ENCODE results near the gene RNF157.

Gene RNF157

DNA sequence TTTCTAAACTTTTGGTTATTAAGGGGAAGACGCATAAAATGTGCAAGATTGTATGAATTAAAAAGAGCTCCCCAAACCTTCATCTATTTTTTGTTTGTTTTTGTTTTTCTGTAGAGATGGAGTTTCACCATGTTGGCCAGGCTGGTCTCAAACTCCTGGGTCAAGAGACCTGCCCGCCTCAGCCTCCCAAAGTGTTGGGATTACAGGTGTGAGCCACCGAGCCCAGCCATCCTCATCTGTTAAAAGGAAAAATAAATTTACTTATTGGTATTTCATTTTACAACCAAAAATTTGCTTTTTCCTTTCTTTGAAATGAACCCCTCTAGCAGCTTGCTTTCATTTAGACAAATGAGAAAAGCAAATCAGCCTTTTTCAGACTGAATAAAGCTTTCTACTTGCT lies 23.2 kb downstream of the RNF157 start:
- CTCF ChIA-PET = interaction anchor here (0.7 to 2.4 kb wide), 5 partner anchors 10 to 62 kb away, joined by 3 to 10 read pairs (median 5); no protein-coding TSS in a partner anchor
- Histone ChIP-seq H3K9me3 (ENCODE audit: control insufficient read depth, insufficient read depth, low read depth, low read length) (no peaks in the 10 kb centered on the region), H3K4me3 (ENCODE audit: low read depth, low read length) (no peak overlapping the region), H3K36me3 (ENCODE audit: control insufficient read depth in 2 of 2, insufficient read depth in 1 of 2, low read length in 2 of 2) (no peaks in the 10 kb centered on the region; a peak in 1 of 3 replicates), H3K27ac (ENCODE audit: extremely low read depth, low read depth, low read length) (no peak overlapping the region), H3K4me1 (ENCODE audit: control insufficient read depth, insufficient read depth, low read length) (no peaks in the 10 kb centered on the region)
- POLR2A ChIA-PET = interaction anchor here (0.5 to 1.1 kb wide), 3 partner anchors 10 to 402 kb away, joined by 3 to 8 read pairs (median 4); no protein-coding TSS in a partner anchor
- TF ChIP-seq ZNF169 (tag by site-specific recombination; IDR thresholded peaks at IDR 0.05) (no peak), ZNF585B (tag by site-specific recombination; IDR thresholded peaks at IDR 0.05) (no peak), ZNF530 (tag by site-specific recombination; IDR thresholded peaks at IDR 0.05; ENCODE audit: low read depth) (no peak), ZNF157 (tag by site-specific recombination; IDR thresholded peaks at IDR 0.05) (no peak), HOXC10 (CRISPR knock-in tag; IDR thresholded peaks at IDR 0.05) (no peak), ZNF2 (tag by site-specific recombination; IDR thresholded peaks at IDR 0.05) (no peak), ZNF777 (tag by site-specific recombination; IDR thresholded peaks at IDR 0.05; ENCODE audit: borderline replicate concordance) (no peak), ZNF175 (tag by site-specific recombination; IDR thresholded peaks at IDR 0.05) (no peak), ZNF24 (tag by site-specific recombination; IDR thresholded peaks at IDR 0.05) (no peak), GLI2 (tag by site-specific recombination; IDR thresholded peaks at IDR 0.05; ENCODE audit: borderline replicate concordance, low read depth) (no peak), ZNF561 (tag by site-specific recombination; IDR thresholded peaks at IDR 0.05; ENCODE audit: borderline replicate concordance) (no peak), EGR2 (tag by site-specific recombination; IDR thresholded peaks at IDR 0.05; ENCODE audit: low read depth) (no peak), HOXA7 (CRISPR knock-in tag; IDR thresholded peaks at IDR 0.05; ENCODE audit: borderline replicate concordance) (no peak)
- TF ChIP-seq, protein P1, sequence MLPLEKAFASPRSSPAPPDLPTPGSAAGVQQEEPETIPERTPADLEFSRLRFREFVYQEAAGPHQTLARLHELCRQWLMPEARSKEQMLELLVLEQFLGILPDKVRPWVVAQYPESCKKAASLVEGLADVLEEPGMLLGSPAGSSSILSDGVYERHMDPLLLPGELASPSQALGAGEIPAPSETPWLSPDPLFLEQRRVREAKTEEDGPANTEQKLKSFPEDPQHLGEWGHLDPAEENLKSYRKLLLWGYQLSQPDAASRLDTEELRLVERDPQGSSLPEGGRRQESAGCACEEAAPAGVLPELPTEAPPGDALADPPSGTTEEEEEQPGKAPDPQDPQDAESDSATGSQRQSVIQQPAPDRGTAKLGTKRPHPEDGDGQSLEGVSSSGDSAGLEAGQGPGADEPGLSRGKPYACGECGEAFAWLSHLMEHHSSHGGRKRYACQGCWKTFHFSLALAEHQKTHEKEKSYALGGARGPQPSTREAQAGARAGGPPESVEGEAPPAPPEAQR (tag by site-specific recombination; IDR thresholded peaks at IDR 0.05) = no peak
- TF ChIP-seq, protein P2, sequence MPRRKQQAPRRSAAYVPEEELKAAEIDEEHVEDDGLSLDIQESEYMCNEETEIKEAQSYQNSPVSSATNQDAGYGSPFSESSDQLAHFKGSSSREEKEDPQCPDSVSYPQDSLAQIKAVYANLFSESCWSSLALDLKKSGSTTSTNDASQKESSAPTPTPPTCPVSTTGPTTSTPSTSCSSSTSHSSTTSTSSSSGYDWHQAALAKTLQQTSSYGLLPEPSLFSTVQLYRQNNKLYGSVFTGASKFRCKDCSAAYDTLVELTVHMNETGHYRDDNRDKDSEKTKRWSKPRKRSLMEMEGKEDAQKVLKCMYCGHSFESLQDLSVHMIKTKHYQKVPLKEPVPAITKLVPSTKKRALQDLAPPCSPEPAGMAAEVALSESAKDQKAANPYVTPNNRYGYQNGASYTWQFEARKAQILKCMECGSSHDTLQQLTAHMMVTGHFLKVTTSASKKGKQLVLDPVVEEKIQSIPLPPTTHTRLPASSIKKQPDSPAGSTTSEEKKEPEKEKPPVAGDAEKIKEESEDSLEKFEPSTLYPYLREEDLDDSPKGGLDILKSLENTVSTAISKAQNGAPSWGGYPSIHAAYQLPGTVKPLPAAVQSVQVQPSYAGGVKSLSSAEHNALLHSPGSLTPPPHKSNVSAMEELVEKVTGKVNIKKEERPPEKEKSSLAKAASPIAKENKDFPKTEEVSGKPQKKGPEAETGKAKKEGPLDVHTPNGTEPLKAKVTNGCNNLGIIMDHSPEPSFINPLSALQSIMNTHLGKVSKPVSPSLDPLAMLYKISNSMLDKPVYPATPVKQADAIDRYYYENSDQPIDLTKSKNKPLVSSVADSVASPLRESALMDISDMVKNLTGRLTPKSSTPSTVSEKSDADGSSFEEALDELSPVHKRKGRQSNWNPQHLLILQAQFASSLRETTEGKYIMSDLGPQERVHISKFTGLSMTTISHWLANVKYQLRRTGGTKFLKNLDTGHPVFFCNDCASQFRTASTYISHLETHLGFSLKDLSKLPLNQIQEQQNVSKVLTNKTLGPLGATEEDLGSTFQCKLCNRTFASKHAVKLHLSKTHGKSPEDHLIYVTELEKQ (tag by site-specific recombination; IDR thresholded peaks at IDR 0.05; ENCODE audit: borderline replicate concordance) = no peak
- TF ChIP-seq, protein P3, sequence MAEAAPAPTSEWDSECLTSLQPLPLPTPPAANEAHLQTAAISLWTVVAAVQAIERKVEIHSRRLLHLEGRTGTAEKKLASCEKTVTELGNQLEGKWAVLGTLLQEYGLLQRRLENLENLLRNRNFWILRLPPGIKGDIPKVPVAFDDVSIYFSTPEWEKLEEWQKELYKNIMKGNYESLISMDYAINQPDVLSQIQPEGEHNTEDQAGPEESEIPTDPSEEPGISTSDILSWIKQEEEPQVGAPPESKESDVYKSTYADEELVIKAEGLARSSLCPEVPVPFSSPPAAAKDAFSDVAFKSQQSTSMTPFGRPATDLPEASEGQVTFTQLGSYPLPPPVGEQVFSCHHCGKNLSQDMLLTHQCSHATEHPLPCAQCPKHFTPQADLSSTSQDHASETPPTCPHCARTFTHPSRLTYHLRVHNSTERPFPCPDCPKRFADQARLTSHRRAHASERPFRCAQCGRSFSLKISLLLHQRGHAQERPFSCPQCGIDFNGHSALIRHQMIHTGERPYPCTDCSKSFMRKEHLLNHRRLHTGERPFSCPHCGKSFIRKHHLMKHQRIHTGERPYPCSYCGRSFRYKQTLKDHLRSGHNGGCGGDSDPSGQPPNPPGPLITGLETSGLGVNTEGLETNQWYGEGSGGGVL (tag by site-specific recombination; IDR thresholded peaks at IDR 0.05) = no peak

DNA sequence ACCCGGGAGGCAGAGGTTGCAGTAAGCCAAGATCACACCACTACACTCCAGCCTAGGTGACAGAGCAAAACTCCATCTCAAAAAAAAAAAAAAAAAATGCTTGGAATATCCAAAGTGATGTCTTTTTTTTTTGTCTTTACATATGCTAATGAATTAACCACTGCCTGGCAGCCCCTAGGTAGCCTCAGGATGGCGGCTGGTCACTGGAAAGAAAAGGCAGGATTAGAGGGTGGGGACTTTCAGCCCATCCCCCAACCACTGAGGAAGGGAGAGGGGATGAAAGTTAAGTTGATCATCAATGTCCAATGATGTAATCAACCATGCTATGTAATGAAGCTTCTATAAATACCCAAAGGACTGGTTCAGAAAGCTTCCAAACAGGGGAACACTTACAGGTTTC lies 26.8 kb downstream of the RNF157 start:
- ChIA-PET POLR2A (no interaction called here), CTCF (interaction anchor here (0.6 kb wide), 1 partner anchor 89 kb away, joined by 3 read pairs; no protein-coding TSS in a partner anchor)
- H3K27ac ChIP-seq (ENCODE audit: extremely low read depth, low read depth, low read length) = no peak overlapping the region
- no peak overlapping the region for H3K4me3 ChIP-seq (ENCODE audit: low read depth, low read length)
- peaks cover 2 to 11% of the 10 kb centered on the region in 2 experiments; a peak in 2 of 3 replicates for H3K36me3 ChIP-seq (ENCODE audit: control insufficient read depth in 2 of 2, insufficient read depth in 1 of 2, low read length in 2 of 2)
- TF ChIP-seq, protein P4, sequence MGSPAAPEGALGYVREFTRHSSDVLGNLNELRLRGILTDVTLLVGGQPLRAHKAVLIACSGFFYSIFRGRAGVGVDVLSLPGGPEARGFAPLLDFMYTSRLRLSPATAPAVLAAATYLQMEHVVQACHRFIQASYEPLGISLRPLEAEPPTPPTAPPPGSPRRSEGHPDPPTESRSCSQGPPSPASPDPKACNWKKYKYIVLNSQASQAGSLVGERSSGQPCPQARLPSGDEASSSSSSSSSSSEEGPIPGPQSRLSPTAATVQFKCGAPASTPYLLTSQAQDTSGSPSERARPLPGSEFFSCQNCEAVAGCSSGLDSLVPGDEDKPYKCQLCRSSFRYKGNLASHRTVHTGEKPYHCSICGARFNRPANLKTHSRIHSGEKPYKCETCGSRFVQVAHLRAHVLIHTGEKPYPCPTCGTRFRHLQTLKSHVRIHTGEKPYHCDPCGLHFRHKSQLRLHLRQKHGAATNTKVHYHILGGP (tag by site-specific recombination; IDR thresholded peaks at IDR 0.05) = no peak
- TF ChIP-seq ZNF112 (tag by site-specific recombination; IDR thresholded peaks at IDR 0.05) = no peak
- H3K9me3 ChIP-seq (ENCODE audit: control insufficient read depth, insufficient read depth, low read depth, low read length) = no peaks in the 10 kb centered on the region
- no peaks in the 10 kb centered on the region for H3K4me1 ChIP-seq (ENCODE audit: control insufficient read depth, insufficient read depth, low read length)

Data from HEK293 (cell line).